Measurements from ENCODE around the gene KMT5B.

- TF ChIP-seq POLR2A (IDR thresholded peaks at IDR 0.05) = no peak
- TF ChIP-seq CTCF (IDR thresholded peaks at IDR 0.05) = no peak
These were observed 1.6 kb downstream of the KMT5B start for GRCh38 chr11:68211546-68211945.

Measured in ovary (tissue), 3 donors.